Measurements from ENCODE around the gene C5. TPM values are rescaled to one million over a fixed set of nuclear protein-coding genes. Genes with fewer than 3 reads are reported as not detected.

Gene C5
- total RNA-seq, 1 experiment from 2014 or later = 0.66 TPM

DNA sequence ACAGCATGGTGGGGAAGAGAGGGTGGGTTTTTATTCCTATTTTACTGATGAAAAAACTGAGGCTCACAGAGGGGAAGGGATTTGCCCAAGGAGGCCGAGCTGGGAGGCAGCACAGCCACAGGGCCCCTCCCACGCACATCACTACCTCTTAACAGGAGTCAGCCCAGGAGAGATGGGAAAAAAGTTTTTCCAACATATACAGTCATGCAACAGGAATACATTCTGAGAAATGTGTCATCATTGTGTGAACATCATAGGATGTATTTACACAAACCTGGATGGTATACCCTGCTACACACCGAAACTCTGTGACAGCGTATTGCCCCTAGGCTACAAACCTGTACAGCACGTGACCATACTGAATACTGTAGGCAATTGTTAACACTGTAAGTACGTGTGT is 135.1 kb downstream of the C5 start (continued):
- TF ChIP-seq, protein P1, sequence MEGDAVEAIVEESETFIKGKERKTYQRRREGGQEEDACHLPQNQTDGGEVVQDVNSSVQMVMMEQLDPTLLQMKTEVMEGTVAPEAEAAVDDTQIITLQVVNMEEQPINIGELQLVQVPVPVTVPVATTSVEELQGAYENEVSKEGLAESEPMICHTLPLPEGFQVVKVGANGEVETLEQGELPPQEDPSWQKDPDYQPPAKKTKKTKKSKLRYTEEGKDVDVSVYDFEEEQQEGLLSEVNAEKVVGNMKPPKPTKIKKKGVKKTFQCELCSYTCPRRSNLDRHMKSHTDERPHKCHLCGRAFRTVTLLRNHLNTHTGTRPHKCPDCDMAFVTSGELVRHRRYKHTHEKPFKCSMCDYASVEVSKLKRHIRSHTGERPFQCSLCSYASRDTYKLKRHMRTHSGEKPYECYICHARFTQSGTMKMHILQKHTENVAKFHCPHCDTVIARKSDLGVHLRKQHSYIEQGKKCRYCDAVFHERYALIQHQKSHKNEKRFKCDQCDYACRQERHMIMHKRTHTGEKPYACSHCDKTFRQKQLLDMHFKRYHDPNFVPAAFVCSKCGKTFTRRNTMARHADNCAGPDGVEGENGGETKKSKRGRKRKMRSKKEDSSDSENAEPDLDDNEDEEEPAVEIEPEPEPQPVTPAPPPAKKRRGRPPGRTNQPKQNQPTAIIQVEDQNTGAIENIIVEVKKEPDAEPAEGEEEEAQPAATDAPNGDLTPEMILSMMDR (IDR thresholded peaks at IDR 0.05 in 2 of 3, conservative IDR thresholded peaks at IDR 0.05 in 1 of 3; ENCODE audit: borderline replicate concordance in 1 of 3, insufficient read depth in 1 of 3, low read depth in 2 of 3, low read length in 2 of 3) = no peak
- TF ChIP-seq YY1 (IDR thresholded peaks at IDR 0.05; ENCODE audit: extremely low read depth, insufficient replicate concordance, low read depth, low read length) (no peak), EZH2 (IDR thresholded peaks at IDR 0.05) (no peak), ZNF274 (IDR thresholded peaks at IDR 0.05; ENCODE audit: low read depth, low read length) (no peak), ELF1 (IDR thresholded peaks at IDR 0.05; ENCODE audit: borderline replicate concordance, low read depth) (no peak), POLR2A (IDR thresholded peaks at IDR 0.05; ENCODE audit: borderline replicate concordance, extremely low read depth, insufficient read depth, insufficient read length) (no peak), SIN3A (IDR thresholded peaks at IDR 0.05; ENCODE audit: low read depth) (no peak), ZFX (IDR thresholded peaks at IDR 0.05) (no peak), EZH2phosphoT487 (IDR thresholded peaks at IDR 0.05; ENCODE audit: borderline replicate concordance) (no peak), SP1 (IDR thresholded peaks at IDR 0.05; ENCODE audit: low read depth) (no peak)
- TF ChIP-seq, protein P2, sequence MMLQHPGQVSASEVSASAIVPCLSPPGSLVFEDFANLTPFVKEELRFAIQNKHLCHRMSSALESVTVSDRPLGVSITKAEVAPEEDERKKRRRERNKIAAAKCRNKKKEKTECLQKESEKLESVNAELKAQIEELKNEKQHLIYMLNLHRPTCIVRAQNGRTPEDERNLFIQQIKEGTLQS (IDR thresholded peaks at IDR 0.05) = no peak
- TF ChIP-seq, protein P3, sequence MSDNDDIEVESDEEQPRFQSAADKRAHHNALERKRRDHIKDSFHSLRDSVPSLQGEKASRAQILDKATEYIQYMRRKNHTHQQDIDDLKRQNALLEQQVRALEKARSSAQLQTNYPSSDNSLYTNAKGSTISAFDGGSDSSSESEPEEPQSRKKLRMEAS (IDR thresholded peaks at IDR 0.05) = no peak

DNA sequence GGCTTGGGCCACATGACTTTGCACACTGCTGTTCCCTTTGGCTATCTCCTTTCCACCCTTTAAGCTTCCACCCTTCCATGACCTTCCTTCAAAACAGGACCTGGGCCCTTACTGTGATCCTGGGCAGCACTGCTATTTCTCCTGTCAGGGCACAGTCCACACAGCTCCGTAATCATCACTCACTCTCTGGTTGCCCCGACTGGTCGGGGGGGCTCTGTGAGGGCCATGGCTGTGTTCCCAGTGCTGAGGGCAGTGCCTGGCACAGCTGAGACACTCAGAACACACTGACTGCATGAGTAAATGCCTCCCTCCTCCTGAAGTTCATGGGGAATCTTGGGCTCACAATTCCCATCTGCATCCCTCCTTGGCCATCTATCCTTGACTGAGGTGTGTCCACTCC is 135.7 kb downstream of the C5 start:
- ChIA-PET POLR2A (no interaction called here), RAD21 (ENCODE audit: low non-redundant PET in 1 of 2, low total read pairs in 2 of 2, uncharacterized antibody in 2 of 2, unreplicated experiment in 2 of 2) (no interaction called here), CTCF (no interaction called here)
- H3K27ac ChIP-seq (ENCODE audit: low read depth, low read length) = no peak overlapping the region
- H3K9me2 ChIP-seq (ENCODE audit: insufficient read depth) = no peaks in the 10 kb centered on the region
- H3K4me2 ChIP-seq (ENCODE audit: low read length) = no peak overlapping the region
- no peaks in the 10 kb centered on the region for H3K27me3 ChIP-seq (ENCODE audit: insufficient read depth, low read length)
- H3K4me3 ChIP-seq (replicated peaks in 1 of 2; ENCODE audit: low read depth in 1 of 2, low read length in 2 of 2) = no peak overlapping the region
- no TSS peak for BruUV-seq (replicated peaks)
- H3K4me1 ChIP-seq (ENCODE audit: control insufficient read depth in 1 of 2, insufficient read depth in 2 of 2, low read length in 2 of 2) = peaks cover 6 to 14% of the 10 kb centered on the region in 2 experiments
- H4K20me1 ChIP-seq (ENCODE audit: insufficient read depth) = no peaks in the 10 kb centered on the region
- intact Hi-C loops (cut with micrococcal nuclease) = no loop called here
- H2AFZ ChIP-seq (ENCODE audit: low read depth, low read length, poor library complexity, severe bottlenecking) = no peak overlapping the region
- H3K36me3 ChIP-seq (ENCODE audit: control insufficient read depth in 1 of 2, insufficient read depth in 2 of 2, low read length in 2 of 2) = no peaks in the 10 kb centered on the region
- H3K9ac ChIP-seq (ENCODE audit: low read length) = no peak overlapping the region
- DNase-seq (ENCODE audit: low read depth, low spot score) (no peak), ATAC-seq (no peak)
- H3K79me2 ChIP-seq (ENCODE audit: insufficient read depth, low read length) = no peaks in the 10 kb centered on the region
- no peaks in the 10 kb centered on the region for H3K9me3 ChIP-seq (ENCODE audit: control insufficient read depth in 1 of 2, insufficient read depth in 1 of 2, low read depth in 1 of 2, low read length in 2 of 2)
- TF ChIP-seq TCF7L2 (IDR thresholded peaks at IDR 0.05; ENCODE audit: borderline replicate concordance, extremely low read depth, insufficient read depth, insufficient read length) (no peak), SRF (IDR thresholded peaks at IDR 0.05; ENCODE audit: low read depth) (no peak), CBX3 (IDR thresholded peaks at IDR 0.05; ENCODE audit: low read depth) (no peak), EZH2 (IDR thresholded peaks at IDR 0.05) (no peak), ELF1 (IDR thresholded peaks at IDR 0.05; ENCODE audit: borderline replicate concordance, low read depth) (no peak), ZNF274 (IDR thresholded peaks at IDR 0.05; ENCODE audit: low read depth, low read length) (no peak), EZH2phosphoT487 (IDR thresholded peaks at IDR 0.05; ENCODE audit: borderline replicate concordance) (no peak), CEBPB (IDR thresholded peaks at IDR 0.05; ENCODE audit: low read depth) (no peak), JUND (IDR thresholded peaks at IDR 0.05) (no peak), SIN3A (IDR thresholded peaks at IDR 0.05; ENCODE audit: low read depth) (no peak), SP1 (IDR thresholded peaks at IDR 0.05; ENCODE audit: low read depth) (no peak), RAD21 (IDR thresholded peaks at IDR 0.05; ENCODE audit: low read depth) (no peak), ZFX (IDR thresholded peaks at IDR 0.05) (no peak), FOSL1 (IDR thresholded peaks at IDR 0.05; ENCODE audit: low read depth) (no peak)
- TF ChIP-seq, protein P4, sequence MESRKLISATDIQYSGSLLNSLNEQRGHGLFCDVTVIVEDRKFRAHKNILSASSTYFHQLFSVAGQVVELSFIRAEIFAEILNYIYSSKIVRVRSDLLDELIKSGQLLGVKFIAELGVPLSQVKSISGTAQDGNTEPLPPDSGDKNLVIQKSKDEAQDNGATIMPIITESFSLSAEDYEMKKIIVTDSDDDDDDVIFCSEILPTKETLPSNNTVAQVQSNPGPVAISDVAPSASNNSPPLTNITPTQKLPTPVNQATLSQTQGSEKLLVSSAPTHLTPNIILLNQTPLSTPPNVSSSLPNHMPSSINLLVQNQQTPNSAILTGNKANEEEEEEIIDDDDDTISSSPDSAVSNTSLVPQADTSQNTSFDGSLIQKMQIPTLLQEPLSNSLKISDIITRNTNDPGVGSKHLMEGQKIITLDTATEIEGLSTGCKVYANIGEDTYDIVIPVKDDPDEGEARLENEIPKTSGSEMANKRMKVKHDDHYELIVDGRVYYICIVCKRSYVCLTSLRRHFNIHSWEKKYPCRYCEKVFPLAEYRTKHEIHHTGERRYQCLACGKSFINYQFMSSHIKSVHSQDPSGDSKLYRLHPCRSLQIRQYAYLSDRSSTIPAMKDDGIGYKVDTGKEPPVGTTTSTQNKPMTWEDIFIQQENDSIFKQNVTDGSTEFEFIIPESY (IDR thresholded peaks at IDR 0.05; ENCODE audit: extremely low read depth, insufficient replicate concordance, low read length) = no peak
- TF ChIP-seq, protein P1 (IDR thresholded peaks at IDR 0.05 in 2 of 3, conservative IDR thresholded peaks at IDR 0.05 in 1 of 3; ENCODE audit: borderline replicate concordance in 1 of 3, insufficient read depth in 1 of 3, low read depth in 2 of 3, low read length in 2 of 3) = no peak

Measured in HCT116 (cell line).